HCT116 (cell line): Measurements from ENCODE around the gene TAF9.

Experiments
- CEBPB ChIP-seq: IDR thresholded peaks from 2 replicates; pipeline ENCODE4 v1.6.1; 2012; ENCODE audit warnings: low read depth
- ELF1 ChIP-seq: IDR thresholded peaks from 2 replicates; pipeline ENCODE4 v1.6.1; 2012; ENCODE audit warnings: low read depth, borderline replicate concordance
- EZH2 ChIP-seq: fragments of 200-600 bp; sonication (generic); IDR thresholded peaks from 2 replicates; pipeline ENCODE4 v1.6.1; 2017; ENCODE audit warnings: antibody characterized with exemption, mixed run types
- EZH2phosphoT487 ChIP-seq: fragments of 200-600 bp; IDR thresholded peaks from 2 replicates; pipeline ENCODE4 v1.6.1; 2018; ENCODE audit warnings: antibody characterized with exemption, borderline replicate concordance
- POLR2A ChIP-seq: IDR thresholded peaks from 2 replicates; pipeline ENCODE4 v1.7.0; 2011; ENCODE audit warnings: borderline replicate concordance; ENCODE audit not compliant: insufficient read depth, insufficient read length; ENCODE audit errors: extremely low read depth
- SIN3A ChIP-seq: IDR thresholded peaks from 2 replicates; pipeline ENCODE4 v1.6.1; 2012; ENCODE audit warnings: low read depth
- TCF7L2 ChIP-seq: IDR thresholded peaks from 2 replicates; pipeline ENCODE4 v1.7.0; 2011; ENCODE audit warnings: borderline replicate concordance, inconsistent platforms; ENCODE audit not compliant: insufficient read depth, insufficient read length; ENCODE audit errors: extremely low read depth
- TF ChIP-seq, protein P1 (sequence below), 3 experiments: fragments of 200-600 bp in 1 of 3; sonication (generic) in 1 of 3; IDR thresholded peaks in 2 of 3; conservative IDR thresholded peaks in 1 of 3; 2 replicates each; pipeline ENCODE4 v1.5.1; 2012 to 2017; ENCODE audit warnings: low read depth in 2 of 3, low read length in 2 of 3, antibody characterized with exemption in 1 of 3, borderline replicate concordance in 1 of 3, control low read depth in 1 of 3, mild to moderate bottlenecking in 1 of 3, mixed read lengths in 1 of 3, mixed run types in 1 of 3, moderate library complexity in 1 of 3; ENCODE audit not compliant: insufficient read depth in 1 of 3
- TF ChIP-seq, protein P2 (sequence below): IDR thresholded peaks from 2 replicates; pipeline ENCODE4 v1.6.1; 2011; ENCODE audit warnings: mild to moderate bottlenecking, low read length, moderate library complexity; ENCODE audit not compliant: insufficient replicate concordance; ENCODE audit errors: extremely low read depth

GRCh38 chr5:69367697-69368279, 1.5 kb downstream of the TAF9 start:
- TF ChIP-seq, protein P1, sequence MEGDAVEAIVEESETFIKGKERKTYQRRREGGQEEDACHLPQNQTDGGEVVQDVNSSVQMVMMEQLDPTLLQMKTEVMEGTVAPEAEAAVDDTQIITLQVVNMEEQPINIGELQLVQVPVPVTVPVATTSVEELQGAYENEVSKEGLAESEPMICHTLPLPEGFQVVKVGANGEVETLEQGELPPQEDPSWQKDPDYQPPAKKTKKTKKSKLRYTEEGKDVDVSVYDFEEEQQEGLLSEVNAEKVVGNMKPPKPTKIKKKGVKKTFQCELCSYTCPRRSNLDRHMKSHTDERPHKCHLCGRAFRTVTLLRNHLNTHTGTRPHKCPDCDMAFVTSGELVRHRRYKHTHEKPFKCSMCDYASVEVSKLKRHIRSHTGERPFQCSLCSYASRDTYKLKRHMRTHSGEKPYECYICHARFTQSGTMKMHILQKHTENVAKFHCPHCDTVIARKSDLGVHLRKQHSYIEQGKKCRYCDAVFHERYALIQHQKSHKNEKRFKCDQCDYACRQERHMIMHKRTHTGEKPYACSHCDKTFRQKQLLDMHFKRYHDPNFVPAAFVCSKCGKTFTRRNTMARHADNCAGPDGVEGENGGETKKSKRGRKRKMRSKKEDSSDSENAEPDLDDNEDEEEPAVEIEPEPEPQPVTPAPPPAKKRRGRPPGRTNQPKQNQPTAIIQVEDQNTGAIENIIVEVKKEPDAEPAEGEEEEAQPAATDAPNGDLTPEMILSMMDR (IDR thresholded peaks at IDR 0.05 in 2 of 3, conservative IDR thresholded peaks at IDR 0.05 in 1 of 3; ENCODE audit: borderline replicate concordance in 1 of 3, insufficient read depth in 1 of 3, low read depth in 2 of 3, low read length in 2 of 3): no peak
- TF ChIP-seq EZH2: no peak
- no peak for TF ChIP-seq SIN3A
- no peak for TF ChIP-seq ELF1
- TF ChIP-seq, protein P2, sequence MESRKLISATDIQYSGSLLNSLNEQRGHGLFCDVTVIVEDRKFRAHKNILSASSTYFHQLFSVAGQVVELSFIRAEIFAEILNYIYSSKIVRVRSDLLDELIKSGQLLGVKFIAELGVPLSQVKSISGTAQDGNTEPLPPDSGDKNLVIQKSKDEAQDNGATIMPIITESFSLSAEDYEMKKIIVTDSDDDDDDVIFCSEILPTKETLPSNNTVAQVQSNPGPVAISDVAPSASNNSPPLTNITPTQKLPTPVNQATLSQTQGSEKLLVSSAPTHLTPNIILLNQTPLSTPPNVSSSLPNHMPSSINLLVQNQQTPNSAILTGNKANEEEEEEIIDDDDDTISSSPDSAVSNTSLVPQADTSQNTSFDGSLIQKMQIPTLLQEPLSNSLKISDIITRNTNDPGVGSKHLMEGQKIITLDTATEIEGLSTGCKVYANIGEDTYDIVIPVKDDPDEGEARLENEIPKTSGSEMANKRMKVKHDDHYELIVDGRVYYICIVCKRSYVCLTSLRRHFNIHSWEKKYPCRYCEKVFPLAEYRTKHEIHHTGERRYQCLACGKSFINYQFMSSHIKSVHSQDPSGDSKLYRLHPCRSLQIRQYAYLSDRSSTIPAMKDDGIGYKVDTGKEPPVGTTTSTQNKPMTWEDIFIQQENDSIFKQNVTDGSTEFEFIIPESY: no peak
- TF ChIP-seq EZH2phosphoT487: no peak
- no peak for TF ChIP-seq CEBPB
- no peak for TF ChIP-seq TCF7L2
- TF ChIP-seq POLR2A: no peak
